Prostate gland (tissue), 2 donors: ENCODE measurements around the gene CAMKK1. TPM values are rescaled to one million over a fixed set of nuclear protein-coding genes. Genes with fewer than 3 reads are reported as not detected.

Experiments
- DNase-seq: peaks from one replicate; pipeline ENCODE4 v3.0.0-alpha.2; 2019; ENCODE audit warnings: low spot score
- H3K27ac ChIP-seq, 2 donors: fragments of 200-600 bp; sonication (generic); 2 replicates each; pipeline ENCODE4 v1.5.1; 2017 to 2019
- H3K27me3 ChIP-seq: fragments of 200-600 bp; sonication (generic); replicated peaks from 2 replicates; pipeline ENCODE4 v1.5.1; 2019; ENCODE audit not compliant: insufficient read depth
- H3K36me3 ChIP-seq, 2 donors: fragments of 200-600 bp; sonication (generic); 1 replicate in 1 of 2; 2 replicates in 1 of 2; pipeline versions ENCODE4 v1.5.1 to v1.8.1; 2017 to 2019
- H3K4me1 ChIP-seq: fragments of 200-600 bp; sonication (generic); replicated peaks from 2 replicates; pipeline ENCODE4 v1.5.1; 2019
- H3K4me3 ChIP-seq, 2 donors: fragments of 200-600 bp; sonication (generic); 2 replicates each; pipeline ENCODE4 v1.5.1; 2017 to 2019
- H3K9me3 ChIP-seq: fragments of 200-600 bp; sonication (generic); 2 replicates; pipeline ENCODE4 v1.5.1; 2017
- CTCF ChIP-seq, 4 experiments: fragments of 200-600 bp in 2 of 4; fragments of 450-650 bp in 2 of 4; sonication (generic) in 2 of 4; IDR thresholded peaks; 1 replicate in 3 of 4; 2 replicates in 1 of 4; pipeline ENCODE4 v1.5.1; 2016 to 2019; ENCODE audit warnings: antibody characterized with exemption in 4 of 4, mild to moderate bottlenecking in 2 of 4, moderate library complexity in 2 of 4
- POLR2A ChIP-seq: fragments of 450-650 bp; IDR thresholded peaks from one replicate; pipeline ENCODE4 v1.6.1; 2016; ENCODE audit warnings: antibody characterized with exemption, mild to moderate bottlenecking
- POLR2AphosphoS5 ChIP-seq: sonication (generic); formaldehyde crosslinking; IDR thresholded peaks from one replicate; pipeline ENCODE4 v1.6.1; 2017; ENCODE audit warnings: antibody characterized with exemption
- WGBS: methylation state at CpG from one replicate; pipeline ENCODE4 v1.1.5; 2018; 5-methylcytosine and 5-hydroxymethylcytosine counted together
- intact Hi-C: fragments of 100-400 bp; cut with DNase I; formaldehyde crosslinking; loops from one replicate; pipeline ENCODE4 v1.14.2; 2022
- total RNA-seq, 2 donors: library from RNA; depleted of rRNA; stranded (reverse); fragments of >200 nt; gene quantifications; one replicate each; pipeline ENCODE4 v1.1.0, GENCODE V29; 2016

The CAMKK1 gene
- total RNA-seq, 2 donors from 2014 or later: 2.0 to 12.8 TPM

GRCh38 chr17:3891626-3892094 is 1.2 kb downstream of the CAMKK1 start:
- intact Hi-C loops: no loop called here
- no peak for TF ChIP-seq CTCF (IDR thresholded peaks at IDR 0.05)
- no peak for TF ChIP-seq POLR2AphosphoS5
- TF ChIP-seq POLR2A: no peak
- H3K36me3 ChIP-seq: no peaks in the 10 kb centered on the region
- H3K27ac ChIP-seq: peak overlapping the region; percentile 42 to 87
- no peak for DNase-seq
- H3K27me3 ChIP-seq: no peaks in the 10 kb centered on the region
- WGBS: 58% methylated on average over 12 of the region's 12 CpGs
- peak overlapping the region; percentile 55 to 57 for H3K4me3 ChIP-seq
- H3K4me1 ChIP-seq: peaks cover 24% of the 10 kb centered on the region
- H3K9me3 ChIP-seq: no peaks in the 10 kb centered on the region

GRCh38 chr17:3890878-3891219 is 2.0 kb downstream of the CAMKK1 start:
- no peak overlapping the region for H3K4me3 ChIP-seq
- H3K9me3 ChIP-seq: no peaks in the 10 kb centered on the region
- no peaks in the 10 kb centered on the region for H3K27me3 ChIP-seq
- 66% methylated on average over 4 of the region's 4 CpGs for WGBS
- no peak for TF ChIP-seq POLR2A
- no peak for TF ChIP-seq POLR2AphosphoS5
- TF ChIP-seq CTCF (IDR thresholded peaks at IDR 0.05): no peak
- no peaks in the 10 kb centered on the region for H3K36me3 ChIP-seq
- intact Hi-C loops: no loop called here
- H3K4me1 ChIP-seq: peaks cover 24% of the 10 kb centered on the region
- peak overlapping the region; percentile 87 to 90 for H3K27ac ChIP-seq
- DNase-seq: no peak

- 35% methylated on average over 22 of the region's 22 CpGs for WGBS
- Histone ChIP-seq H3K36me3 (no peaks in the 10 kb centered on the region), H3K9me3 (no peaks in the 10 kb centered on the region), H3K4me1 (peaks cover 24% of the 10 kb centered on the region), H3K27me3 (no peaks in the 10 kb centered on the region), H3K27ac (peak overlapping the region; percentile 87 to 90), H3K4me3 (no peak overlapping the region)
- TF ChIP-seq CTCF (IDR thresholded peaks at IDR 0.05) (no peak), POLR2AphosphoS5 (peak; percentile 22), POLR2A (peak; percentile 32)
- DNase-seq: peak; percentile 56
- intact Hi-C loops: no loop called here
Observed at GRCh38 chr17:3890082-3890877, 2.6 kb downstream of the CAMKK1 start.

GRCh38 chr17:3889325-3890012 is 3.4 kb downstream of the CAMKK1 start:
- H3K36me3 ChIP-seq: no peaks in the 10 kb centered on the region
- intact Hi-C loops: no loop called here
- peak overlapping the region; percentile 87 to 90 for H3K27ac ChIP-seq
- H3K4me3 ChIP-seq: no peak overlapping the region
- H3K9me3 ChIP-seq: no peaks in the 10 kb centered on the region
- peaks cover 23% of the 10 kb centered on the region for H3K4me1 ChIP-seq
- H3K27me3 ChIP-seq: no peaks in the 10 kb centered on the region
- DNase-seq: no peak
- no peak for TF ChIP-seq POLR2A
- no peak for TF ChIP-seq CTCF (IDR thresholded peaks at IDR 0.05)
- no peak for TF ChIP-seq POLR2AphosphoS5
- WGBS: 76% methylated on average over 17 of the region's 17 CpGs
